Uterus (tissue), 2 donors: Measurements from ENCODE around the gene ADCY4.

Source experiments
- POLR2A ChIP-seq, 2 donors: fragments of 450-650 bp; IDR thresholded peaks; one replicate each; pipeline ENCODE4 v1.6.1; 2016; ENCODE audit warnings: antibody characterized with exemption in 2 of 2, mild to moderate bottlenecking in 1 of 2, moderate library complexity in 1 of 2
- TF ChIP-seq, protein P1 (sequence below), 4 experiments: fragments of 200-600 bp in 2 of 4; fragments of 450-650 bp in 2 of 4; sonication (generic) in 2 of 4; IDR thresholded peaks; one replicate each; pipeline ENCODE4 v1.5.1; 2016 to 2019; ENCODE audit warnings: antibody characterized with exemption in 4 of 4, mild to moderate bottlenecking in 2 of 4, moderate library complexity in 1 of 4

DNA sequence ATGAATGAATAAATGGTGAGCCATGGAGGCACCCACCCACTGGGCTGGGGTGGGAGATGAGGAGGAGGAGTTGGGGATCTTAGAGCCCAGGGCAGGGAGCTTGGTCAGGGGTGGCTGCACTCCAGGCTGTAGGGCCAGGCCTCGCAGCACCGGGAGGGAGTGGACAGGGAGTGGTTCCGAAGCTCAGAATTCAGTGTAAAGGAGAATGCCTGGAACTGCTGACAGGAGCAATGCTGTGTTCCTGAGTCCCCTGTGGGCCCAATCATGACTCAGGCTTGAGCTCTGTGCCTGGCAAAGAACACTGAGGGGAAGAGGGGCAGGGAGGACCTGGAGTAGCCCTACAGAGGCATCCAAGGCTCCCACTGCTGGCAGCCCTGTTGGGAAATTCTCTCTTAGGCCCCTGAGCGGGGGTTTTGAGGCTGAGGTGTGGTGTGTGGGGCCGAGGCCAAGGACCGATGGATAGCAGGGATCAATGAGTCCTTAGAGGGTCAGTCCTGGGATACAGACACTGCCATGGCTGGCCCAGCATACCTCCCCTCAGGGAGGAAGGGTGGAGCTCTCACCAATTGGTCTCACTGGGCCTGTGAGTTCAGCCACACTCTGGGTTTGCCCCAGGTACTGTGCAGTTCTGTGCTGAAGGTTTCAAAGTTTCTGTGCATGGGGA is 53.9 kb downstream of the ADCY4 start:
- TF ChIP-seq, protein P1, sequence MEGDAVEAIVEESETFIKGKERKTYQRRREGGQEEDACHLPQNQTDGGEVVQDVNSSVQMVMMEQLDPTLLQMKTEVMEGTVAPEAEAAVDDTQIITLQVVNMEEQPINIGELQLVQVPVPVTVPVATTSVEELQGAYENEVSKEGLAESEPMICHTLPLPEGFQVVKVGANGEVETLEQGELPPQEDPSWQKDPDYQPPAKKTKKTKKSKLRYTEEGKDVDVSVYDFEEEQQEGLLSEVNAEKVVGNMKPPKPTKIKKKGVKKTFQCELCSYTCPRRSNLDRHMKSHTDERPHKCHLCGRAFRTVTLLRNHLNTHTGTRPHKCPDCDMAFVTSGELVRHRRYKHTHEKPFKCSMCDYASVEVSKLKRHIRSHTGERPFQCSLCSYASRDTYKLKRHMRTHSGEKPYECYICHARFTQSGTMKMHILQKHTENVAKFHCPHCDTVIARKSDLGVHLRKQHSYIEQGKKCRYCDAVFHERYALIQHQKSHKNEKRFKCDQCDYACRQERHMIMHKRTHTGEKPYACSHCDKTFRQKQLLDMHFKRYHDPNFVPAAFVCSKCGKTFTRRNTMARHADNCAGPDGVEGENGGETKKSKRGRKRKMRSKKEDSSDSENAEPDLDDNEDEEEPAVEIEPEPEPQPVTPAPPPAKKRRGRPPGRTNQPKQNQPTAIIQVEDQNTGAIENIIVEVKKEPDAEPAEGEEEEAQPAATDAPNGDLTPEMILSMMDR (IDR thresholded peaks at IDR 0.05), result no peak
- no peak for TF ChIP-seq POLR2A (IDR thresholded peaks at IDR 0.05)
